M059J (cell line): ENCODE results near the gene SLC25A39. TPM values are rescaled to one million over a fixed set of nuclear protein-coding genes. Genes with fewer than 3 reads are reported as not detected.
A peak's percentile ranks its signal among the peaks of the same experiment; 100 is the strongest.
"Not testable (repeated sequence)": the region's sequence is repeated elsewhere in the genome, so short reads cannot be mapped to it uniquely, and the experiment has no call there.

ENCODE experiments used
- DNase-seq: peaks from one replicate; pipeline ENCODE4 v3.0.0-alpha.2; 2012; ENCODE audit warnings: low read depth
- total RNA-seq: library from RNA; depleted of rRNA; stranded (reverse); fragments of >200 nt; shearing (Covaris generic); gene quantifications from 2 replicates; pipeline ENCODE4 v1.2.3, GENCODE V29; 2014

SLC25A39 gene
- total RNA-seq, 1 experiment from 2014 or later = 138 TPM

DNA sequence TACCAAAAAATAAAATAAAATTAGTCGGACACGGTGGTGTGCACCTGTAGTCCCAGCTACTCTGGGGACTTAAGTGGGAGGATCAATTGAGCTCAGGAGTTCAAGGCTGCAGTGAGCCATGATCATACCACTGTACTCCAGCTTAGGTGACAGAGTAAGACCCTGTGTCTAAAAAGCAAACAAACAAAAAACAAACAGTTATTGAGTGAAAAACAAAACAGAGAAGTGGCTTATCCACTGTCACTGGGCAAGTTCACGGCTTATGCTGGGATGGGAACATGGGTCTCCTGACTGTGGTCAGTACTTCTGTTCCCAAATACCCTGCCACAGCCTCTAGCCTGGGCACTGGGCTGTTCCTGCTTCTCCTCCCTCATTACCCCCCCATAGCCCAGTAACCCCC lies 10.9 kb upstream of the SLC25A39 start:
- DNase-seq = no peak

DNA sequence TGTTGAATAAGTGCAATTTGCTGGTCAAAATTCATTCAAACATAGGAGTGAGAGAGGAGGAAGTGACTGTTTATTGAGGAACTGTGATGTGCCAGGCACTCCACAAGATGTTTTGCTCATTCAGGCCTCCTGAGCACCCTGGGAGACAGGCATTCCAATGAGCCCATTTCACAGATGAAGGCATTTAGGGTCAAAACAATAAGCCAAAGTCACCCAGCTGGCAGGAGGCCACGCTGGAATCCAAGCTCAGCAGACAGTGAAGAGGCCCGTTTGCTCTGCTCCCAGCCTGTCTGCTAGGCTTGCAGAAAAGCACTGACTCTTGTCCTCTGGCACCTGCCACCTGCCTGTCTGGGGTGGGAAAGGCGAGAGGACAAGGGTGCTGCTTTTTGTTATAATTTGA lies 10.1 kb upstream of the SLC25A39 start:
- DNase-seq = no peak

GRCh38 chr17:44334315-44334714 lies 9.7 kb upstream of the SLC25A39 start:
- no peak for DNase-seq

- no peak for DNase-seq
These were observed 8.7 kb upstream of the SLC25A39 start for GRCh38 chr17:44333371-44333770.

GRCh38 chr17:44331249-44331760 lies 6.7 kb upstream of the SLC25A39 start:
- DNase-seq = peak; percentile 73

DNA sequence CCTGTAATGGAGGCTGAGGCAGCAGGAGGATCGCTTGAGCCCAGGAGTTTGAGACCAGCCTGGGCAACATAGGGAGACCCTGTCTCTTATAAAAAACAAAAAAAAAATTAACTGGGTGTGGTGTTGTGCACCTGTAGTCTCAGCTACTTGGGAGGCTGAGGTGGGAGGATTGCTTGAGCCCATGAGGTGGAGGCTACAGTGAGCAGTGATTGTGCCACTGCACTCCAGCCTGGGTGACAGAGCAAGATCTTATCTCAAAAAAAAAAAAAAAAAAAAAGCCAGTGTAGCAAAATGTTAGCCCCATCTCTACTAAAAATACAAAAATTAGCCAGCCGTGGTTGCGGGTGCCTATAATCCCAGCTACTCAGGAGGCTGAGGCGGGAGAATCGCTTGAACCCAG lies 5.6 kb upstream of the SLC25A39 start:
- DNase-seq = not testable (repeated sequence)

DNA sequence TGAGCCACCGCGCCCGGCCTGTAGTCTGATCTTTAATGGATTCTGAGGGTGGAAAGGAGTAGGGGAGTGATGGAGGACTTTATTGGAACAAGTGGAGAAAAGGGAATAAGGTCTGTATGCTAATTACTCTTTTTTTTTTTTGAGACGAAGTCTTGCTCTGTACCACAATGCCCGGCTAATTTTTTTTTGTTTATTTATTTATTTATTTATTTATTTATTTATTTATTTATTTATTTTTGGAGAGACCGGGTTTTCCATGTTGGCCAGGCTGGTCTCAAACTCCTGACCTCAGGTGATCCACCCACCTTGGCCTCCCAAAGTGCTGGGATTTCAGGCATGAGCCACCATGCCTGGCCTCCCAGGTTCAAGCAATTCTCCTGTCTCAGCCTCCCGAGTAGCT lies 4.9 kb upstream of the SLC25A39 start:
- not testable (repeated sequence) for DNase-seq

DNA sequence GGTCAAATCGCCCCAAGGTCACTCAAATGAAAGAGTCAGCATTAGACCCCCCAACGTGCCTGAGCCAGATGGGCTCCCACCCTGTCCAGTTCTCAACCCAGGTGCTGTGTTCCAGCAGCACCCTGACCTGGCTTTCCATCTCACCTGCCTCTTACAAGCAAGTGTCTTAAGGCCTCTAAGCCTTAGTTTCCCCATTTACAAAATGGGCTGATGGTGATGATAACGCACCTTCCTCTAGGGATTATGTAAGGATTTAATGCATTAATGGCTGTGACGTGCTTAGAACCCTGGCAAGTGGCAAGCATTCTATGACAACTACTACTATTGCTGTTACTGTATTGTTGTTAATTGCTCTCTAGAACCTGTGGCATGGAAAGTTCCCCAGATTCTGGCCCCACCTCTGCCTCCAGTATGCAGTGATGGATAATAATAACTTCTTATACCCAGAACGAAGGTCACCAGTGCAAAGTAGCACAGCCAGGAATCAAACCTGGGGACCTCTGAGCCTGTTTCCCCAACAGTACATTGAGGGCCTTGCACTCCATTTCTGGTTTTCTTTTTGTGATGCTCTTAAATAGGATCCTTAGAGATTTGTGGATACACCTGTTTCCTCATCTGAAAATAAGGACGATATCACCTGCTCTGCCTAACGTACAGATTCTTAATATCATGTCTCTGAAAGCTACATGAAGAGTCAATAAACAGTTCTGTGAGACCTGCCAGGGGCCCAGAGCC lies 3.3 kb upstream of the SLC25A39 start:
- no peak for DNase-seq

DNA sequence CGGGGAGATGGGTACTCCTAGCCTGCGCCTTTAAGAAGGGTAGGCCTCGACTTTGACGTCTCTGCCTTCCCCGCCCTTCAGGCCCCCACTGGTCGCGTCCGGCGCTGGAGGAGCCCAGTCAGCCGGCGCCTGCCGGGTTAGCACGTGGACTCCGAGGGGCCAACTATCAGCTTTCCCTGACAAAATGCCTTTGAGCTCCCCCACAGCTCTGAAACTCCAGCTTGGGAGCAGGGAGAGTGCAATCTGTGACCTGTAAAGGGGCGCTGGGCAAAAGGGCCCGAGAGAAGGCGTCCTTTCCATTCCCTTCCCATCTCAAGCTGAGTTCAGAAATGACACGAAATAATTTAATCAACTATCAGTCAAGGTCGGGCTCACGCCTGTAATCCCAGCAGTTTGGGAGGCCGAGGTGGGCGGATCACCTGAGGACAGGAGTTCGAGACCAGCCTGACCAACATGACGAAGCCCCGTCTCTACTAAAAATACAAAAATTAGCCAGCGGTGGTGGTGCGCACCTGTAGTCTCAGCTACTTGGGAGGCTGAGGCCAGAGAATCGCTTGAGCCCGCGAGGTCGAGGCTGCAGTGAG lies 2.3 kb upstream of the SLC25A39 start:
- DNase-seq = peak; percentile 95

DNA sequence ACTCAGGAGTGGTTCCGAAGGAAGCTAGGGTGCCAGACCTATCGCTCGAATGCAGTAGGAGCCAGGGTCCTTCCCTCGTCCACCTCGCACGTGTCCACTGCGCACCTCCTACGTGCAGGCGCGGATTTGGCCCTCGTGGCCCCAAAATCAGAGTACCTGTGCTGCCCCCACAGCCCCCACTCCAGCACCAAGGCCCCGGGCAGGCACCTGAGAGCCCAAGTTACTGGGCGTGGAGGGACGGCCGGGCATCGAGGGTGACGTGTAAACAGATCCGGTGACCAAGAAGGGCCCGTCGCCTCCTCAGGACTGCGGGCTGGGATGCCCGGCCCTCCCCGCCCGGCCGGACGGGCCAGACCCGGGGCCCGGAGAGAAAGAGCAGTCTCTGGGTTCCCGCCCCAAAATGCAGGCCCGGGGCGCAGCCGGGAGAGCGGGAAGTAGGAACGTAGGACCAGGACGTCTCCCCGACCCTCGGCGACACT lies 492 bp downstream of the SLC25A39 start:
- DNase-seq = peak; percentile 41

DNA sequence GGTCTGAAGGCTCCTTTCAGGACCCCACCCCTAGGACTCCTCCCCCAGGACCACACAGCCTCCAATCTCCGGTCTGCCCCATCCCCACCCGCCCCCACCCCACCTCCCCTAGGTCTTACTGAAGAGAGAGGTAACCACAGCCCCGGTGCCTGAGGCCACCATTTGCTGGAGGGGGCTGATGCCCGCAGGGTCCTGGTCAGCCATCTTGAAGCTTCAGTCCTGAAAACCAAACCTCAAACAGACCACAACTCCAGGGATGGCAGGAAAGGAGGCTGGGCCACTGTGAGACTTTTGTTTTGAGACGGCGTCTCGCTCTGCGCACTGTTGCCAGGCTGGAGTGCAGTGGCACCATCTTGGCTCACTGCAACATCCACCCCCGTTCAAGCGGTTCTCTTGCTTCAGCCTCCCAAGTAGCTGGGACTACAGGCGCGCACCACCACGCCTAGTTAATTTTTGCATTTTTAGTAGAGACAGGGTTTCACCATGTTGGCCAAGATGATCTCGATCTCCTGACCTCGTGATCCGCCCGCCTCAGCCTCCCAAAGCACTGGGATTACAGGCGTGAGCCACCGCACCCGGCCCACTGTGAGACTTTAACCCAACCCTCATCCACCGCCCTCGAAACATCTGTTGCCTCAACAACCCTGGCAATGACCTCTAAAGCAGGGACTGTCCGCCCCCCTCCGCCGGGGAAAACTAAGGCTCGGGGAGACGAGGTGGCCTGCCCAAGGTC lies 1.1 kb downstream of the SLC25A39 start:
- no peak for DNase-seq

GRCh38 chr17:44322236-44322895 lies 2.3 kb downstream of the SLC25A39 start:
- DNase-seq = no peak

DNA sequence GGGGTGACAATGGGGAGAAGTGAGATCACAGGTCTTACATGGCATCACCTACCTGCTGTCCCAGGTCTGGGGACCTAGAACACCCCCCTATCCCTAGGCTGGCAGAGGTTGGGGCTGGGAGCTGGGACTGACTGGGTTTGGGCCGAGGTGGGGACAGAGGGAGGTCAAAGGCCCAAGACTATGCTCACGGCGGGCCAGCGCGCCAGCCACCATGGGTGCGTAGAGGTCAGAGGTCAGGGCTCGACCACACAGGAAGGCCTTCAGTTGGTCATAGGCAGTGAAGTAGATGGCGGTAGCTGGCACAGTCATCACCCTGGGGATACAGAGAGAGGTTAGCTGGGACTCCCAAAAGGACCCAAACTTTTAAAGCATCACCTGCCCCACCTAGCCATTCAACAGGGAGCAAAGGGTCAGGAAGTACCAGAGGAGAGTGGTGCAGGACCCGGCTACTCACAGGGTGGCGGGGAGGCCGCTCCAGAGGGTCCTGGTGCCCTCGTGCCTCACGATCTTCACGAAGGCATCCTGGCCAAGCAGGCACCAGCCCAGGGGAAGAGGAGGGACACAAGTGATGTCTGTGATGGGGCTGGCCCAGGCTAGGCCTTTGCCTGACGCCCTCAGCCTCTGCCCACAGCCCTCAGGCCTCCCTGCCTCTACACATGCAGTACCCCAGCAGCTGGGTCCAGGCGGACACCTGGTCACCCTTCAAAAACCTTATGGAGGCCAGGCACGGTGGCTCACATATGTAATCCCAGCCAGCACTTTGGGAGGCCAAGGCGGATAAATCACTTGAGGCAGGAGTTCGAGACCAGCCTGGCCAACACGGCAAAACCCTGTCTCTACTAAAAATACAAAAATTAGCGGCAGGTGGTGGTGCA lies 3.1 kb downstream of the SLC25A39 start:
- DNase-seq = no peak

DNA sequence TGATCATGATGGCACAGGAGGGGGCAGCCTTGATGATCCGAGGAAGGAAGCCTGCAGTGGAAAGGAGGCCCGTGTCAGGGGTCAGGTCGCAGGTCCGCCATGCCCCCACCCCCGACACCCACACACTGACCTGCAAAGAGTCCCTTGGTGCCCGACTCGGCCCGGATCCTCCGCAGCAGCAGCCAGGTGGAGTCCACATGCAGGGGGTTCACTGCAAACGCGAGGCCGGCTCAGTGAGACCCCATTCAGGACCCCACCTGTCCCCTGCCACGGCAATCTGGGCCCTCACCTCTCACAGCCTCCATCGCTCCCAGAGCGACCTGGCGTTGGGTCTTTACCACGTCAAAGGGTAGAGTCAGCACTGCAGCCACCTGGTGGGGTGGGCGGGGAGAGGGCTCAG lies 4.6 kb downstream of the SLC25A39 start:
- no peak for DNase-seq

- DNase-seq = no peak
These were observed 6.3 kb downstream of the SLC25A39 start for GRCh38 chr17:44318077-44318892.

GRCh38 chr17:44317545-44317944 lies 7.1 kb downstream of the SLC25A39 start:
- no peak for DNase-seq

DNA sequence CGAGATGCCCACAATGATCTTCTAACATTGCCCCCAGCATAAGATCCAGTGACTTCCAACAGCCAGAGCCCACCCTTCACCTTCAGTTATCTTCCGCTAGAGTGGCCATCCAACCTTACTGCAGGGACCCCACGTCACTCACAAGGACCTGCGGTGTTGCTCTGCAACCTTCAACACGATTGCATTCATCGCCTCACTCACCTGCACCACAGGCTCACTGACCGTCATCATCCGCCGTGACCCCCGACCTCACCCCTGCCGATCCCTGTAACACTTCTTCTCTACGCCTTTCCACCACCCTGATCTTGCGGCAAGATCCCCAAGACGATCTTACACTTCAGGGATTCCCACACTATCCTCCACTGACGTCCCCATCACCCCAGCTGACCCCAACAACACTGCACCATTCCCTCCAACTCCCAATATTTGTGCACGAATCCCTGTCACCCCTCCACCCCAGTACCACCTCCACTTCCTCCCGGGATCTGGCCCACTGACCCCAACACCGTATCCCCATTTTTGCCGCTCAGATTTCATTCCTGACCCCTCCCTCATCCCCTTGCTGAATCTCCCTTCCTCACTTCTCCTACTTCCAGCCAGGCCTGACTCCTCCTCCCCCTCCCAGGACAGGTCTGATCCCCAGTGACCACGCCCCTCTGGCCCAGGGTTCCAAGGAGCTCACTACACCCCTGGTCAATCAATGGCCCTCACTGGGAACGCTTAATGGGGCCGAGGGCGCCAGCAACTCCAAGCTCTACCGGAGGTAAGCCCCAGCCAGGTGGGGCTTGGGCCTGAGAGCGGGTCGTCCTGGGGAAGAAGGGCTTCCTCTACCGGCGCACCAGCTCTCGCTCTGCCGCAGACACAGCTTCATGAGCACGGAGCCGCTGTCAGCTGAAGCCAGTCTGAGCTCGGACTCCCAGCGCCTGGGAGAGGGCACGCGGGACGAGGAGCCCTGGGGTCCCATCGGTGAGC lies 8.6 kb downstream of the SLC25A39 start:
- no peak for DNase-seq

GRCh38 chr17:44314869-44315661 lies 9.6 kb downstream of the SLC25A39 start:
- DNase-seq = no peak
